ENCODE results near the gene PCGF3. TPM values are rescaled to one million over a fixed set of nuclear protein-coding genes. Genes with fewer than 3 reads are reported as not detected.

PCGF3 gene
- total and polyA plus RNA-seq, 4 donors = 11.0 to 23.3 (median 14.3) TPM

- Histone ChIP-seq H3K9ac (ENCODE audit: low read depth in 1 of 2, low read length in 2 of 2) (no peak overlapping the region), H3K27me3 (ENCODE audit: control insufficient read depth in 4 of 4, insufficient read depth in 4 of 4, low read length in 3 of 4) (no peaks in the 10 kb centered on the region), H3K36me3 (ENCODE audit: control insufficient read depth in 4 of 4, insufficient read depth in 3 of 4, low read depth in 1 of 4, low read length in 3 of 4) (peaks cover 0 to 15% (median 6%) of the 10 kb centered on the region in 4 donors), H3K4me3 (ENCODE audit: low read depth in 1 of 3, low read length in 3 of 3) (no peak overlapping the region), H3K27ac (ENCODE audit: low read depth in 1 of 2, low read length in 2 of 2) (no peak overlapping the region), H3K4me1 (ENCODE audit: control insufficient read depth in 4 of 4, insufficient read depth in 4 of 4, low read length in 3 of 4) (peaks cover 3 to 13% (median 10%) of the 10 kb centered on the region in 4 donors), H3K9me3 (ENCODE audit: control insufficient read depth in 4 of 4, low read length in 3 of 4) (no peaks in the 10 kb centered on the region)
- WGBS = 97% methylated on average over 14 of the region's 14 CpGs
- no peak for DNase-seq (ENCODE audit: low spot score)
- TF ChIP-seq ZBTB33 (IDR thresholded peaks at IDR 0.05) = no peak
- no peak for TF ChIP-seq HNF4A (conservative IDR thresholded peaks at IDR 0.05)
- no peak for TF ChIP-seq RXRA (IDR thresholded peaks at IDR 0.05)
- no peak for TF ChIP-seq MAX (IDR thresholded peaks at IDR 0.05)
- no peak for TF ChIP-seq NR2F2 (IDR thresholded peaks at IDR 0.05)
- no peak for TF ChIP-seq ATF3 (IDR thresholded peaks at IDR 0.05)
- no peak for TF ChIP-seq YY1 (IDR thresholded peaks at IDR 0.05)
Observed at GRCh38 chr4:761086-761485, 55.5 kb downstream of the PCGF3 start.

GRCh38 chr4:761739-762138, 56.1 kb downstream of the PCGF3 start:
- Histone ChIP-seq H3K9me3 (ENCODE audit: control insufficient read depth in 4 of 4, low read length in 3 of 4) (no peaks in the 10 kb centered on the region), H3K36me3 (ENCODE audit: control insufficient read depth in 4 of 4, insufficient read depth in 3 of 4, low read depth in 1 of 4, low read length in 3 of 4) (peaks cover 1 to 21% (median 6%) of the 10 kb centered on the region in 4 donors), H3K27me3 (ENCODE audit: control insufficient read depth in 4 of 4, insufficient read depth in 4 of 4, low read length in 3 of 4) (no peaks in the 10 kb centered on the region), H3K9ac (ENCODE audit: low read depth in 1 of 2, low read length in 2 of 2) (no peak overlapping the region), H3K4me3 (ENCODE audit: low read depth in 1 of 3, low read length in 3 of 3) (no peak overlapping the region), H3K27ac (ENCODE audit: low read depth in 1 of 2, low read length in 2 of 2) (no peak overlapping the region), H3K4me1 (ENCODE audit: control insufficient read depth in 4 of 4, insufficient read depth in 4 of 4, low read length in 3 of 4) (peaks cover 3 to 16% (median 10%) of the 10 kb centered on the region in 4 donors)
- WGBS = 97% methylated on average over 14 of the region's 14 CpGs
- TF ChIP-seq MAX (IDR thresholded peaks at IDR 0.05) = no peak
- TF ChIP-seq CTCF (IDR thresholded peaks at IDR 0.05; ENCODE audit: low read depth, low read length, missing input control) = no peak
- TF ChIP-seq YY1 (IDR thresholded peaks at IDR 0.05) = no peak
- TF ChIP-seq FOXA2 (IDR thresholded peaks at IDR 0.05) = no peak
- no peak for TF ChIP-seq HNF4G (IDR thresholded peaks at IDR 0.05)
- TF ChIP-seq ATF3 (IDR thresholded peaks at IDR 0.05) = no peak
- TF ChIP-seq HNF4A (conservative IDR thresholded peaks at IDR 0.05) = no peak
- TF ChIP-seq RAD21 (IDR thresholded peaks at IDR 0.05) = no peak
- TF ChIP-seq ZBTB33 (IDR thresholded peaks at IDR 0.05) = no peak
- no peak for TF ChIP-seq REST (IDR thresholded peaks at IDR 0.05)
- TF ChIP-seq NR2F2 (IDR thresholded peaks at IDR 0.05) = no peak
- TF ChIP-seq JUND (IDR thresholded peaks at IDR 0.05) = no peak
- TF ChIP-seq RXRA (IDR thresholded peaks at IDR 0.05) = no peak
- no peak for DNase-seq (ENCODE audit: low spot score)
